Measurements from ENCODE around the gene DDIT4. TPM values are rescaled to one million over a fixed set of nuclear protein-coding genes. Genes with fewer than 3 reads are reported as not detected.
"Not testable (repeated sequence)": the region's sequence is repeated elsewhere in the genome, so short reads cannot be mapped to it uniquely, and the experiment has no call there.

The DDIT4 gene
- total RNA-seq (2014; rRNA removed; shearing (Covaris generic); ENCODE audit: low replicate concordance): 260 and 266 TPM in 2 replicates

GRCh38 chr10:72273410-72274212, at the start of gene DDIT4:
Gene DDIT4, plus strand, starts transcription at chr10:72273924. Its CDS starts 293 bp downstream, at chr10:72274217.
- peak; percentile 100 for DNase-seq
- H3K4me3 ChIP-seq: peak within 1 kb of the TSS; percentile 90

GRCh38 chr10:72224191-72224590, 49.5 kb upstream of the DDIT4 start:
- peaks cover 19% of the 10 kb centered on the region for H3K36me3 ChIP-seq
- H3K4me3 ChIP-seq, DNase-seq, H3K27me3 ChIP-seq, H3K9me3 ChIP-seq: not testable (repeated sequence)

More at GRCh38 chr10:72273410-72274212, at the start of gene DDIT4:
- H3K9me3 ChIP-seq: no peaks in the 10 kb centered on the region
- H3K36me3 ChIP-seq: peaks cover 27% of the 10 kb centered on the region
- no peaks in the 10 kb centered on the region for H3K27me3 ChIP-seq

GRCh38 chr10:72226418-72227027, 47.2 kb upstream of the DDIT4 start:
- DNase-seq: no peak
- no peaks in the 10 kb centered on the region for H3K9me3 ChIP-seq
- peaks cover 28% of the 10 kb centered on the region for H3K36me3 ChIP-seq
- H3K4me3 ChIP-seq: no peak overlapping the region
- no peaks in the 10 kb centered on the region for H3K27me3 ChIP-seq

- peaks cover 33% of the 10 kb centered on the region for H3K36me3 ChIP-seq
- H3K9me3 ChIP-seq: no peaks in the 10 kb centered on the region
- no peak overlapping the region for H3K4me3 ChIP-seq
- no peaks in the 10 kb centered on the region for H3K27me3 ChIP-seq
- DNase-seq: no peak
Observed at GRCh38 chr10:72227826-72228225, 45.9 kb upstream of the DDIT4 start.

- no peaks in the 10 kb centered on the region for H3K27me3 ChIP-seq
- H3K36me3 ChIP-seq: peaks cover 34% of the 10 kb centered on the region
- H3K4me3 ChIP-seq: no peak overlapping the region
- no peaks in the 10 kb centered on the region for H3K9me3 ChIP-seq
- no peak for DNase-seq
Observed at GRCh38 chr10:72228318-72228751, 45.4 kb upstream of the DDIT4 start.

- no peak for DNase-seq
- Histone ChIP-seq H3K36me3 (peaks cover 30% of the 10 kb centered on the region), H3K9me3 (no peaks in the 10 kb centered on the region), H3K4me3 (no peak overlapping the region), H3K27me3 (no peaks in the 10 kb centered on the region)
Observed at GRCh38 chr10:72229261-72230251, 44.2 kb upstream of the DDIT4 start.

GRCh38 chr10:72233621-72234020, 40.1 kb upstream of the DDIT4 start:
- Histone ChIP-seq H3K4me3 (no peak overlapping the region), H3K36me3 (peaks cover 28% of the 10 kb centered on the region), H3K9me3 (no peaks in the 10 kb centered on the region), H3K27me3 (no peaks in the 10 kb centered on the region)
- DNase-seq: no peak

- no peaks in the 10 kb centered on the region for H3K9me3 ChIP-seq
- no peak overlapping the region for H3K4me3 ChIP-seq
- no peaks in the 10 kb centered on the region for H3K27me3 ChIP-seq
- no peak for DNase-seq
- H3K36me3 ChIP-seq: peaks cover 28% of the 10 kb centered on the region
Observed at GRCh38 chr10:72234560-72235095, 39.1 kb upstream of the DDIT4 start.

GRCh38 chr10:72235544-72236279, 38.0 kb upstream of the DDIT4 start:
- no peak for DNase-seq
- Histone ChIP-seq H3K27me3 (no peaks in the 10 kb centered on the region), H3K4me3 (no peak overlapping the region), H3K9me3 (no peaks in the 10 kb centered on the region), H3K36me3 (peaks cover 21% of the 10 kb centered on the region)

- Histone ChIP-seq H3K27me3 (no peaks in the 10 kb centered on the region), H3K9me3 (no peaks in the 10 kb centered on the region), H3K4me3 (no peak overlapping the region), H3K36me3 (peaks cover 7% of the 10 kb centered on the region)
- DNase-seq: no peak
Observed at GRCh38 chr10:72238392-72239175, 35.1 kb upstream of the DDIT4 start.

- Histone ChIP-seq H3K27me3 (no peaks in the 10 kb centered on the region), H3K9me3 (no peaks in the 10 kb centered on the region), H3K4me3 (no peak overlapping the region), H3K36me3 (peaks cover 3% of the 10 kb centered on the region)
- no peak for DNase-seq
Observed at GRCh38 chr10:72239409-72239808, 34.3 kb upstream of the DDIT4 start.

- Histone ChIP-seq H3K9me3 (no peaks in the 10 kb centered on the region), H3K4me3 (no peak overlapping the region), H3K27me3 (no peaks in the 10 kb centered on the region), H3K36me3 (no peaks in the 10 kb centered on the region)
- no peak for DNase-seq
Observed at GRCh38 chr10:72240371-72240770, 33.4 kb upstream of the DDIT4 start.

- Histone ChIP-seq H3K9me3 (no peaks in the 10 kb centered on the region), H3K27me3 (no peaks in the 10 kb centered on the region), H3K4me3 (no peak overlapping the region), H3K36me3 (no peaks in the 10 kb centered on the region)
- no peak for DNase-seq
Observed at GRCh38 chr10:72241691-72242252, 32.0 kb upstream of the DDIT4 start.

GRCh38 chr10:72242675-72243074, 31.0 kb upstream of the DDIT4 start:
- H3K4me3 ChIP-seq: no peak overlapping the region
- no peaks in the 10 kb centered on the region for H3K36me3 ChIP-seq
- no peaks in the 10 kb centered on the region for H3K9me3 ChIP-seq
- H3K27me3 ChIP-seq: no peaks in the 10 kb centered on the region
- peak; percentile 38 for DNase-seq

GRCh38 chr10:72243822-72244437, 29.8 kb upstream of the DDIT4 start:
- Histone ChIP-seq H3K27me3 (no peaks in the 10 kb centered on the region), H3K9me3 (no peaks in the 10 kb centered on the region), H3K4me3 (no peak overlapping the region), H3K36me3 (no peaks in the 10 kb centered on the region)
- peak; percentile 81 for DNase-seq
